ENCODE measurements around the gene ATG7.

Gene ATG7

DNA sequence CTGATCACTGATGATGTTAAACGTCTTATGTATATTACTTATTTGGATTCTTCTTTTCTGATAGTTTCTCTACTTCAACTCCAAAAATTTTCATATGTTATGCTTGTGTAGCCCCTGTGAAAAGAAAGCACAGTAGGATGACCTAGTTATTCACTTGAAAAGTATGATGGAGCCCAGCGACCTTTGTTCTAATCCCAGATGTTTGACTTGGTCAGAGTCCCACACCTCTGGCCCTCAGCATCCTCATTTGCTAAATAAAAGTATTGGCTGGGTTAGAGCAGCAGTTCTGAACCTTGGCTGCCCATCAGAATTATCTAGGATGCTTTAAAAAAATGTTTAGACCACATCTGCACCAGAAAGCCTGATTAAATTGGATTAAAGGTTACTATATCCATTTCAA, 173.7 kb downstream of the ATG7 start:
- H3K27ac ChIP-seq, result no peak overlapping the region
- DNase-seq (ENCODE audit: low spot score), result no peak
- no peak overlapping the region for H3K4me3 ChIP-seq
- TF ChIP-seq, protein P1, sequence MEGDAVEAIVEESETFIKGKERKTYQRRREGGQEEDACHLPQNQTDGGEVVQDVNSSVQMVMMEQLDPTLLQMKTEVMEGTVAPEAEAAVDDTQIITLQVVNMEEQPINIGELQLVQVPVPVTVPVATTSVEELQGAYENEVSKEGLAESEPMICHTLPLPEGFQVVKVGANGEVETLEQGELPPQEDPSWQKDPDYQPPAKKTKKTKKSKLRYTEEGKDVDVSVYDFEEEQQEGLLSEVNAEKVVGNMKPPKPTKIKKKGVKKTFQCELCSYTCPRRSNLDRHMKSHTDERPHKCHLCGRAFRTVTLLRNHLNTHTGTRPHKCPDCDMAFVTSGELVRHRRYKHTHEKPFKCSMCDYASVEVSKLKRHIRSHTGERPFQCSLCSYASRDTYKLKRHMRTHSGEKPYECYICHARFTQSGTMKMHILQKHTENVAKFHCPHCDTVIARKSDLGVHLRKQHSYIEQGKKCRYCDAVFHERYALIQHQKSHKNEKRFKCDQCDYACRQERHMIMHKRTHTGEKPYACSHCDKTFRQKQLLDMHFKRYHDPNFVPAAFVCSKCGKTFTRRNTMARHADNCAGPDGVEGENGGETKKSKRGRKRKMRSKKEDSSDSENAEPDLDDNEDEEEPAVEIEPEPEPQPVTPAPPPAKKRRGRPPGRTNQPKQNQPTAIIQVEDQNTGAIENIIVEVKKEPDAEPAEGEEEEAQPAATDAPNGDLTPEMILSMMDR (IDR thresholded peaks at IDR 0.05), result no peak

GRCh38 chr3:11447584-11448200, 175.5 kb downstream of the ATG7 start:
- no peak for DNase-seq (ENCODE audit: low spot score)
- TF ChIP-seq, protein P1 (IDR thresholded peaks at IDR 0.05), result no peak
- H3K4me3 ChIP-seq, result no peak overlapping the region
- H3K27ac ChIP-seq, result no peak overlapping the region

- no peak overlapping the region for H3K4me3 ChIP-seq
- no peak for DNase-seq (ENCODE audit: low spot score)
- no peak overlapping the region for H3K27ac ChIP-seq
- TF ChIP-seq, protein P1 (IDR thresholded peaks at IDR 0.05), result no peak
These were observed 177.8 kb downstream of the ATG7 start for GRCh38 chr3:11450015-11450414.

GRCh38 chr3:11452312-11452711, 180.1 kb downstream of the ATG7 start:
- TF ChIP-seq, protein P1 (IDR thresholded peaks at IDR 0.05), result no peak
- no peak for DNase-seq (ENCODE audit: low spot score)
- H3K27ac ChIP-seq, result no peak overlapping the region
- no peak overlapping the region for H3K4me3 ChIP-seq

GRCh38 chr3:11452885-11453847, 181.0 kb downstream of the ATG7 start:
- Histone ChIP-seq H3K4me3 (no peak overlapping the region), H3K27ac (peak overlapping the region in 1 of 2 donors; percentile 68)
- TF ChIP-seq, protein P1 (IDR thresholded peaks at IDR 0.05), result no peak
- no peak for DNase-seq (ENCODE audit: low spot score)

GRCh38 chr3:11455956-11456355, 183.8 kb downstream of the ATG7 start:
- Histone ChIP-seq H3K27ac (no peak overlapping the region), H3K4me3 (no peak overlapping the region)
- TF ChIP-seq, protein P1 (IDR thresholded peaks at IDR 0.05), result no peak
- DNase-seq (ENCODE audit: low spot score), result no peak

Data from coronary artery (tissue), 2 donors.